Skeletal muscle satellite cell (primary cell): ENCODE measurements around the gene YBX2.

ENCODE experiments used
- H3K27me3 ChIP-seq: 2 replicates; pipeline ENCODE4 v1.7.0; 2013; ENCODE audit warnings: low read length; ENCODE audit not compliant: control insufficient read depth, insufficient read depth
- H3K36me3 ChIP-seq: 2 replicates; pipeline ENCODE4 v1.7.0; 2013; ENCODE audit warnings: mild to moderate bottlenecking, control low read depth, low read length; ENCODE audit not compliant: insufficient read depth
- H3K4me1 ChIP-seq: 2 replicates; pipeline ENCODE4 v1.7.0; 2013; ENCODE audit warnings: low read length; ENCODE audit not compliant: control insufficient read depth, insufficient read depth
- H3K4me2 ChIP-seq: 2 replicates; pipeline ENCODE4 v1.7.0; 2013; ENCODE audit warnings: mild to moderate bottlenecking, low read length
- H3K4me3 ChIP-seq: 2 replicates; pipeline ENCODE4 v1.7.0; 2013; ENCODE audit warnings: low read length
- H3K9ac ChIP-seq: 2 replicates; pipeline ENCODE4 v1.7.0; 2013; ENCODE audit warnings: mild to moderate bottlenecking, low read depth, low read length, moderate library complexity
- H3K9me3 ChIP-seq: replicated peaks from 2 replicates; pipeline ENCODE4 v1.7.0; 2013; ENCODE audit warnings: mild to moderate bottlenecking, control low read depth, low read length

The YBX2 gene

DNA sequence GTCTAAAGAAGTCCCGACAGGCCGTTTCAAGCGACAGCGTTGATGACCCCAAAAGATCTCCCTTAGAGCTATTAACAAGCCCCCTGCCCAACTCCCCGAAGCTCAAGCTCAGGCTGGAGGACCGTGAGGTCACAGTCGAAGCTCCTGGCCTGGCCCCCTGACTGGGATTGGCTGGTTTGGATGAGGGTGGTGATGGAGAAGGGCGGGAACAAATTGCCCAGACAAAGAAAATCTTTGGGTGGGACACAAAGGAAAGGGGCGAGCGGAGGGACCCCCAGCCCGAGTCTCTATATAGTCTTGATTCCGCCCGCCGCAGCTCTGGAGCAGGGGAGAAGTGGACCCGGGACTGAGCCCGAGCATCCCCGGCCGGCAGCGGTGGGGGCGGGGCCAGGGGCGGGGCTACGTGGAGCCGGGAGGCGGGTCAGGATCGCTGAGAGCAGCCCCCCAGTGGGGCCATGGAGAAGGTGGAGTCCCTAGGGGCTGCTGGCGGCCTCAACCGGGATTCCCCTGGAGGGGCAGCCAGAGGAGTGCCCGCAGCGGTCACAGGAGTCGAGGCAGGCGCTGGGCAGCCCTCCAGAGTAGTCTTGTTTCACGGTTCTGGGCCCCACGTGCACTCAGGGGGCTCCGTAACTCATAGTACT lies 35.7 kb upstream of the YBX2 start:
- peak overlapping the region; percentile 100 for H3K4me2 ChIP-seq
- H3K9ac ChIP-seq: peak overlapping the region; percentile 84
- H3K36me3 ChIP-seq: peaks cover 19% of the 10 kb centered on the region
- no peaks in the 10 kb centered on the region for H3K9me3 ChIP-seq
- peak overlapping the region; percentile 92 for H3K4me3 ChIP-seq
- H3K27me3 ChIP-seq: peaks cover 8% of the 10 kb centered on the region
- peaks cover 13% of the 10 kb centered on the region for H3K4me1 ChIP-seq

DNA sequence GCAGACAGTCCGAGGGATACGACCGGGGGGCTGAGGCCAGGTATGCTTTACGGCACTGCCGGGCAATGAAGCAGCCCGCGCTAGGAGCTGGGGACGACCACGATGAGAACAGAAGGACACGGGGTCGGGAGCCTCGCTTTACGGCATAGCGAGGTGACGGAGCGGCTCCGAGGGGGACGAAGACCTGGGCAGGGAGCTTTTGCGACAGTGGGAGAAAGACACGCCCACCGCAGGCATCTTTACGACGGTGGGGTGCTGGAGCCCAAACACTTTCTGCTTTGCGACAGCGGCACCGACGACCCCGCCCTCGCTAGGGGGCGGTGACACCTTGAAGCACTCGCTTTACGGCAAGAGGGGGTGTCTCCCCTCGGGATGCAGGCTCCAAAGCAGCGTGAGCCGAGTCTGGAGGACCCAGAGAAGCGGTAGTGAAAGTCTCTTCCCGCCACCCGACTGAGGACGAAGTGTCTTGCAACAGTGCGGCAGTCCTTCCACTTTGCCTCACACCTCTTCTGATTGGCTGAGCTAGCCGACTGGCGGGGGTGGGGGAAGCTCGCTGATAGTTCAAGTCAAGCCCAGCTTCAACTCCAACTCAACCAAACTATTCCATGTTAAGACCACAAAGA lies 35.0 kb upstream of the YBX2 start:
- H3K36me3 ChIP-seq: peaks cover 23% of the 10 kb centered on the region
- peaks cover 2% of the 10 kb centered on the region for H3K27me3 ChIP-seq
- H3K4me3 ChIP-seq: peak overlapping the region; percentile 92
- peak overlapping the region; percentile 84 for H3K9ac ChIP-seq
- peaks cover 13% of the 10 kb centered on the region for H3K4me1 ChIP-seq
- H3K9me3 ChIP-seq: no peaks in the 10 kb centered on the region
- peak overlapping the region; percentile 100 for H3K4me2 ChIP-seq

DNA sequence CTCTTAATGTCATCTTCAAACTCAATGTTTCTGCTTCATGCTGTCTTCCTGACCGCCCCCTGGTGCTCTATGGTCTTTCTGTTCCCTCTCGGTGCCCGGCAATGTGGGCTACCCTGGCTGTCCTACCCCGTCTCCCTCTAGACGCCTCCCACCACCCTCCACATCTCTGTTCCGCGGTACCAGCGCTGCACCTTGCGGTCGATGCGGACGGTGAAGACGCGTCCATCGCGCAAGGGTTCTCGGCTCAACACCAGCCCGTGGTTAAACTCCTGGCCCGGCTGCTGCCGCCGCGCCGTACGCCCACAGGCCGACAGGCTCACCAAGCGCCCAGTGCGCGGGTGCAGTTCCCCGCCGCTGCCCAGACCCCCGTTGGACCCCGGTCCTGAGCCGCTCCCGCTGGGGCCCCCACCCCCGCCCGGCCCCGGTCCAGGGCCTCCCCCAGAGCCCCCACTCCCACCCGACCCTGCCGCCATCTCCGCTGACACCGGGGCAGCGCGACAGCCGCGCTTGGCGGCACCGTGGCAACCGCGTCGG lies 34.5 kb upstream of the YBX2 start, which contains the start of gene NEURL4:
Gene NEURL4, minus strand, starts transcription at position 496 of the 534 bp plus-strand sequence. Its CDS starts 23 bp downstream, at position 473.
- H3K4me1 ChIP-seq: peaks cover 13% of the 10 kb centered on the region
- peak within 1 kb of the TSS; percentile 100 for H3K4me2 ChIP-seq
- H3K9me3 ChIP-seq: no peaks in the 10 kb centered on the region
- H3K4me3 ChIP-seq: peak within 1 kb of the TSS; percentile 92
- no peaks in the 10 kb centered on the region for H3K27me3 ChIP-seq
- peaks cover 27% of the 10 kb centered on the region for H3K36me3 ChIP-seq
- H3K9ac ChIP-seq: peak within 1 kb of the TSS; percentile 84

DNA sequence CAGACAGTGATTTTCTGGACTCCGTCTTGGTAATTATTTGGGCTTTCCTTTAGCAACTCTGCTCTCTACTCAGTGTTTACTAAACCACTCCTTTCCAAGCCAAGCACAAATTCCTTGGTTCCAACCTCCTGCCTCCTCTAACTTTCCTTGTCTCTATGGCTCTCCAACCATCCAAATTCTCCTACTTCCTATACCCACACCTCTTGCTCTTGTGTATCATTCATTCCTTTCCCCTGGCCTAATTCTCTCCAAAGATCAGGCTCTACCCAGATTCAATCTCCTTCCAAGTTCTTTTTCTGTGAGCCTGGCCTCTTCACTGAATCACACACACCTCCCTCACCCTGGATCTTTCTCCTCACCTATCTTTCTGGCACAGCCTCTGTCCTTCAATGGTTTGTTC lies 33.6 kb upstream of the YBX2 start:
- peak overlapping the region; percentile 88 for H3K4me2 ChIP-seq
- H3K27me3 ChIP-seq: no peaks in the 10 kb centered on the region
- H3K36me3 ChIP-seq: peaks cover 36% of the 10 kb centered on the region
- H3K9me3 ChIP-seq: no peaks in the 10 kb centered on the region
- peak overlapping the region; percentile 92 for H3K4me3 ChIP-seq
- peaks cover 13% of the 10 kb centered on the region for H3K4me1 ChIP-seq
- H3K9ac ChIP-seq: peak overlapping the region; percentile 84

DNA sequence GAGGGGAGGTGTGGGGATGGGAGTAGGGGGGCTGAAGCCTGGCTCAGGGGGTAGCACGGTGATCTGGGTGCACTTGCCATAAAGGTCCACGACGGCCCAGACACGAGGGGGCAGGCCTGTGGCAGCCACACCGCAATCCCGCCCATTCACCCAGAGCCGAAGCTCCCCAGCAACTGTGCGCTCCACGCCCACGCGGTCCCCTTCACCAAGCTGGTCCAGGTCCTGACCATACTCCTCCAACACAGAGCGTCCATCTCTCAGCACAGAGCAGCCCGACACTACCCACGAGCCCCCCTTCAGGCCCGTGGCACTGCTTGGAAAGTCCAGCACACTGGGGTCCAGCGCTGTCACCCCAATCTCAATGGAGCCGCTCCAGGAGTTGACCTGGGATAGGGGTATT lies 33.1 kb upstream of the YBX2 start:
- no peaks in the 10 kb centered on the region for H3K9me3 ChIP-seq
- H3K36me3 ChIP-seq: peaks cover 41% of the 10 kb centered on the region
- H3K9ac ChIP-seq: no peak overlapping the region
- H3K27me3 ChIP-seq: no peaks in the 10 kb centered on the region
- H3K4me1 ChIP-seq: peaks cover 13% of the 10 kb centered on the region
- H3K4me3 ChIP-seq: no peak overlapping the region
- H3K4me2 ChIP-seq: peak overlapping the region; percentile 88

DNA sequence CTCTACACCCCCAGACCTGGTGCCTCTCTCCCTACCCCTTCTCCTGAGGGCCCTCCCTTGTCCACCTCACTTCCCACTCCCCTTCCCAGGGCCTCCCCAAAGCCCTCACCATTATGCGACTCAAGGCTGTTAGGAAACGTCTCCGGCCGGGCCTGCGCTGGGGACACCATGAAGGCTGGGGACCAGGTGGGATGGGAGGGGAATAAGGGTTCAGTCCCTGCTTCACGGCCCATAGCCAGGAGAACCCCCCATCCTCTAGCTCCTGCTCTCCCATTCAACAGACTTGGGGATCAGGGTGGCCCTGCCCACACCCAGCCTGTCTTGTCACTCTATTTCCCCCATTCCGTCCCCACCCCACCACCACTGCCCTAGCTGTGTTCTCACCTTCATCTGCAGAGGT lies 32.6 kb upstream of the YBX2 start:
- Histone ChIP-seq H3K27me3 (no peaks in the 10 kb centered on the region), H3K36me3 (peaks cover 43% of the 10 kb centered on the region), H3K9ac (no peak overlapping the region), H3K4me1 (peaks cover 13% of the 10 kb centered on the region), H3K9me3 (no peaks in the 10 kb centered on the region), H3K4me3 (no peak overlapping the region), H3K4me2 (no peak overlapping the region)

DNA sequence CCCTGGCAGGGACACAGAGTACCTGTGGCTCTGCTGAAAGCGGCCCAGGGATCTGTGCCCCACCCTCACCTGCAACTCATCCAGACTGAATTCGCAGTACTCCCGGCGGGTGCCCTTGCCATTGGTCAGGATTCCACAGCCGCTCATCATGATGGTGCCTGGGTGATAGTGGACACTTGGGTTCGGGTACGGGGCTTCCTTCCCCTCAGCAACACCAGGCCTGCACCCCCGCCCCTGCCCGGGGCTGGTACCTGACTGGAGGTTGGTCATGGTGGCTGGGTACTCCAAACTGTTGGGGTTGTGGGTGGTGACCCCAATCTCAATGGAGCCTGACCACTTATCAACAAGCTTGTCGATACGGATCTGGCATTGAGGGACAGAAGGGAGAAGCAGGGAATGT lies 31.7 kb upstream of the YBX2 start:
- no peaks in the 10 kb centered on the region for H3K9me3 ChIP-seq
- H3K36me3 ChIP-seq: peaks cover 45% of the 10 kb centered on the region
- no peak overlapping the region for H3K4me3 ChIP-seq
- H3K9ac ChIP-seq: no peak overlapping the region
- no peak overlapping the region for H3K4me2 ChIP-seq
- no peaks in the 10 kb centered on the region for H3K27me3 ChIP-seq
- peaks cover 13% of the 10 kb centered on the region for H3K4me1 ChIP-seq

DNA sequence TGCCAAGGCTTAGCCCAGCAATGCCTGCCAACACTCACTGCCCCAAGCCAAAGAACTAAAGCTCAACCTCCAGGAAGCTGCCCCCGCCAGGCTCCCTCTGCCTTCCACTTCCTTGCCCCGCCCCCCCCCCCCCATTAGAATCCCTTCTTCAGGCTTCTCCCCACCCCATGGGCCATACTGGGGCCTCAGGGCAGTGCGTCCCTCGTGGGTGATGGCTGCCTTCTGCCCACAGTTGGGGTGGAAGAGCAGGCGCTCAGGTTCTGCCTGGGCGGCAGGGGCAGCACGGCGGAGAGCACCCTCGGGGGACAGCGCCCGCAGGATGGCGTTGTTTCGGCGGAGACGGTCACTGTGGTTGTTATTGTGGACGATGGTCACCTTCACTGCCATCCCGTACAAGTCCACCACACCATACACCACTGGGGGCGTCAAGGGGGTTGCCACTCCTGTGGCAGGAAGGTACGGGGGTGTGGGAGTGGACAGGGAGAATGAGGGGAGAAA lies 30.6 kb upstream of the YBX2 start:
- Histone ChIP-seq H3K4me3 (no peak overlapping the region), H3K9me3 (no peaks in the 10 kb centered on the region), H3K4me1 (peaks cover 10% of the 10 kb centered on the region), H3K4me2 (no peak overlapping the region), H3K9ac (no peak overlapping the region), H3K36me3 (peaks cover 52% of the 10 kb centered on the region), H3K27me3 (no peaks in the 10 kb centered on the region)

DNA sequence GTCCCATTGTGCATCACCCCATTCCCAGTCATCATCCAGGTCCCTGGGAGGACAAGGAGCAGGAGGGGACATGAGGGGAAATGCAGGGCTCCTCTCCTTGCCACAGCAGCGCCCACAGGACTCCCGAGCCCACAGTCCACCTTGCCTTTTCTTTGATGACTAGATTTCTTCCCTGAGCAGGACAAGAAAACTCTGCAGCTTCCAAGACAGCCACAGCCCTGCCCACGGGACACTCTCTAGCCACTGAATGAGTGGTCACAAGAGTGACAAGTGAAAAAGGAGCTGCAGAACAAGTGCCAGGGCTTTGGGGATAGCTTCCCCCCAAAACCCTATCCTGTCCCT lies 30.0 kb upstream of the YBX2 start:
- no peaks in the 10 kb centered on the region for H3K27me3 ChIP-seq
- no peaks in the 10 kb centered on the region for H3K9me3 ChIP-seq
- no peak overlapping the region for H3K4me2 ChIP-seq
- peaks cover 52% of the 10 kb centered on the region for H3K36me3 ChIP-seq
- peaks cover 10% of the 10 kb centered on the region for H3K4me1 ChIP-seq
- H3K9ac ChIP-seq: no peak overlapping the region
- H3K4me3 ChIP-seq: no peak overlapping the region

DNA sequence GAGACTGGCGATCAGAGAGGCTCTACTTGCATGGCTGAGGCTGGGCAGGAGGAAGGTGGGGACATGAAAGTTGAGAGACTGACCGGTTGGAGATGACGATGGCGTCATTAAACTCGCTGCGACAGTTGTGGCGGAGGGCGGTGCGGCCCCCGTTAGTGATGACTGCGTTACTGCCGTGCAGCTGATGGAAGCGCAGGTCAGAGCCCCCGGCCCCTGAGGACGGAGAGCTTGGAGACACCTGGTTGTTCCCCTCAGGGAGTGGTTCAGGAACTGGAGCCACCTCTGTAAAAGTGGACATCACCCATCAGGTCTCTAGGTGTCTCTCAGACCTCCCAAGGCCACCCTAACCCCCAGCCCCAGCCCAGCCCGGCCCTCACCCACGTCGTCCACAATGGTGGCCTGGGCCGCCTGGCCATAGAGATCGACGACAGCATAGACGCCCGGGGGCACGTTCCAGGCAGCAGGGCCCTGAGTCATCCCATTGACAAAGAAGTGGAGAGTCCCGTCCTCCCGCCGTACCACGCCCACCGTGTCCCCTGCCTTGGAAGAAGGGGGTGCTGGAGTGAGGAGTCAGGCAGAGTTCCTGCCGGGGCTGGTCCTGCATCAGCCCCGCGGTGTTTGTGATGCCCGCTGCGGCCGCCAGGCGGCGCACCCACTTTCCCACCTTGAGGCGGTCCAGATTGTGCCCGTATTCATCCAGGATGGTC lies 29.4 kb upstream of the YBX2 start:
- H3K4me2 ChIP-seq: no peak overlapping the region
- H3K27me3 ChIP-seq: no peaks in the 10 kb centered on the region
- no peak overlapping the region for H3K9ac ChIP-seq
- peaks cover 10% of the 10 kb centered on the region for H3K4me1 ChIP-seq
- H3K9me3 ChIP-seq: no peaks in the 10 kb centered on the region
- H3K4me3 ChIP-seq: no peak overlapping the region
- peaks cover 56% of the 10 kb centered on the region for H3K36me3 ChIP-seq

DNA sequence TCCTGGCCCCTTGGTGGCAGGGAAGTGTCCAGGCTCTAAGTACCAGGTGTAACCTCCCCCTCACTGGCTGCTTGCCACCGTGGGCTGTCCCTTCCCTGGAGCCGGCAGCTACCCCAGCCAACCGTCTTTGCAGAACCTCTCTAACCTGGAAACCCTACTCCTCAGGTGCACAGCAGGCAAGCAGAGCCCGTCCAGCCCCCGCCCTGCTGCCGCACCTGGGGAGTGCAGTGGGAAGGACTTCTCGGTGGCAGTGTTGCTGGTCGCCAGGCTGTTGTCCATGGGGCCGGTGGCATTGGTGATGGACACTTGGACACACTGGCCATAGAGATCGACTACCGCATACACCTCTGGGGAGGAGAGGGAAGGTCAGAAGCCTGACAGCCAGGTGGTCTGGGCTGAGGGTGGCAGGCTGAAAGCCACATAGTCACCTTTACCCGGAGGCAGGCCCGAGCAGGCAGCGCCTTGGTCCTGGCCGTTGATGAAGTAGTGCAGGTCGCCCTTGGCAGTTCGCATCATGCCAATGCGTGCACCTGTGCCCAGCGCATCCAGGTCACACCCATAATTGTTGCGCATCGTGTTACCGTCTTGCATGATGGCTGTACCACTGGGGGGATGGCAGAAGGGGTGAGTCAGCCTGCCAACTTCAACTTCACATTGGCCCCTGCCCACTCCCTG lies 28.2 kb upstream of the YBX2 start:
- Histone ChIP-seq H3K4me1 (peaks cover under 1% of the 10 kb centered on the region), H3K4me2 (no peak overlapping the region), H3K27me3 (no peaks in the 10 kb centered on the region), H3K9me3 (no peaks in the 10 kb centered on the region), H3K9ac (no peak overlapping the region), H3K4me3 (no peak overlapping the region), H3K36me3 (peaks cover 65% of the 10 kb centered on the region)
